Prostate gland (tissue), 2 donors: ENCODE data around the gene POMC.

Experiments used
- POLR2A ChIP-seq: fragments of 450-650 bp; IDR thresholded peaks from one replicate; pipeline ENCODE4 v1.6.1; 2016; ENCODE audit warnings: antibody characterized with exemption, mild to moderate bottlenecking
- POLR2AphosphoS5 ChIP-seq: sonication (generic); formaldehyde crosslinking; IDR thresholded peaks from one replicate; pipeline ENCODE4 v1.6.1; 2017; ENCODE audit warnings: antibody characterized with exemption
- TF ChIP-seq, protein P1 (sequence below), 4 experiments: fragments of 200-600 bp in 2 of 4; fragments of 450-650 bp in 2 of 4; sonication (generic) in 2 of 4; IDR thresholded peaks; 1 replicate in 3 of 4; 2 replicates in 1 of 4; pipeline ENCODE4 v1.5.1; 2016 to 2019; ENCODE audit warnings: antibody characterized with exemption in 4 of 4, mild to moderate bottlenecking in 2 of 4, moderate library complexity in 2 of 4

DNA sequence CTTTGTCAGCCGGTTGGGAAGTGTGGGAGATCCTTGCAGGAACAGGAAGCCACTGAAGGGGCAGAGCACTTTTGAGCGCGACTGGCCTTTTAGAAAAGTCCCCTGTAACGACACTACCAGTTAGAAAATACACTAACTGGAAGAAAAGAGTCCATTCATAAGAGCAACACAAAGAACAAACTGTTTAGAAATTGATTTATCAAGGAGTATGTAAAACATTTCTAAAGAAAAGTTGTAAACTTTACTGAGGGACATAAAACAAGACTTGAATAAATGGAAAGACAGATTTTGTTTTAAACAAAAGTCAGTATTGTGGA lies 29.8 kb upstream of the POMC start:
- TF ChIP-seq, protein P1, sequence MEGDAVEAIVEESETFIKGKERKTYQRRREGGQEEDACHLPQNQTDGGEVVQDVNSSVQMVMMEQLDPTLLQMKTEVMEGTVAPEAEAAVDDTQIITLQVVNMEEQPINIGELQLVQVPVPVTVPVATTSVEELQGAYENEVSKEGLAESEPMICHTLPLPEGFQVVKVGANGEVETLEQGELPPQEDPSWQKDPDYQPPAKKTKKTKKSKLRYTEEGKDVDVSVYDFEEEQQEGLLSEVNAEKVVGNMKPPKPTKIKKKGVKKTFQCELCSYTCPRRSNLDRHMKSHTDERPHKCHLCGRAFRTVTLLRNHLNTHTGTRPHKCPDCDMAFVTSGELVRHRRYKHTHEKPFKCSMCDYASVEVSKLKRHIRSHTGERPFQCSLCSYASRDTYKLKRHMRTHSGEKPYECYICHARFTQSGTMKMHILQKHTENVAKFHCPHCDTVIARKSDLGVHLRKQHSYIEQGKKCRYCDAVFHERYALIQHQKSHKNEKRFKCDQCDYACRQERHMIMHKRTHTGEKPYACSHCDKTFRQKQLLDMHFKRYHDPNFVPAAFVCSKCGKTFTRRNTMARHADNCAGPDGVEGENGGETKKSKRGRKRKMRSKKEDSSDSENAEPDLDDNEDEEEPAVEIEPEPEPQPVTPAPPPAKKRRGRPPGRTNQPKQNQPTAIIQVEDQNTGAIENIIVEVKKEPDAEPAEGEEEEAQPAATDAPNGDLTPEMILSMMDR (IDR thresholded peaks at IDR 0.05), result no peak
- no peak for TF ChIP-seq POLR2A
- no peak for TF ChIP-seq POLR2AphosphoS5
